ENCODE measurements around the gene RHOBTB3. TPM values are rescaled to one million over a fixed set of nuclear protein-coding genes. Genes with fewer than 3 reads are reported as not detected.

Gene RHOBTB3
- total RNA-seq, 1 experiment from 2014 or later, result 6.8 TPM

- Mint-ChIP-seq H3K4me1 (no peaks in the 10 kb centered on the region), H3K27me3 (ENCODE audit: low read depth) (no peaks in the 10 kb centered on the region), H3K4me3 (no peak overlapping the region), H3K36me3 (ENCODE audit: insufficient read depth in 1 of 3, low read depth in 3 of 3) (no peaks in the 10 kb centered on the region), H3K27ac (no peak overlapping the region), H3K9me3 (no peaks in the 10 kb centered on the region)
- no peaks in the 10 kb centered on the region for H3K4me1 ChIP-seq (ENCODE audit: insufficient read depth, low read length)
- WGBS (ENCODE audit: extremely low coverage, insufficient read length, low lambda C conversion rate), result no CpG with 5 or more reads among the region's 2 CpGs
- H3K79me2 ChIP-seq (ENCODE audit: insufficient read depth, low read length), result no peaks in the 10 kb centered on the region
- TF ChIP-seq, protein P1, sequence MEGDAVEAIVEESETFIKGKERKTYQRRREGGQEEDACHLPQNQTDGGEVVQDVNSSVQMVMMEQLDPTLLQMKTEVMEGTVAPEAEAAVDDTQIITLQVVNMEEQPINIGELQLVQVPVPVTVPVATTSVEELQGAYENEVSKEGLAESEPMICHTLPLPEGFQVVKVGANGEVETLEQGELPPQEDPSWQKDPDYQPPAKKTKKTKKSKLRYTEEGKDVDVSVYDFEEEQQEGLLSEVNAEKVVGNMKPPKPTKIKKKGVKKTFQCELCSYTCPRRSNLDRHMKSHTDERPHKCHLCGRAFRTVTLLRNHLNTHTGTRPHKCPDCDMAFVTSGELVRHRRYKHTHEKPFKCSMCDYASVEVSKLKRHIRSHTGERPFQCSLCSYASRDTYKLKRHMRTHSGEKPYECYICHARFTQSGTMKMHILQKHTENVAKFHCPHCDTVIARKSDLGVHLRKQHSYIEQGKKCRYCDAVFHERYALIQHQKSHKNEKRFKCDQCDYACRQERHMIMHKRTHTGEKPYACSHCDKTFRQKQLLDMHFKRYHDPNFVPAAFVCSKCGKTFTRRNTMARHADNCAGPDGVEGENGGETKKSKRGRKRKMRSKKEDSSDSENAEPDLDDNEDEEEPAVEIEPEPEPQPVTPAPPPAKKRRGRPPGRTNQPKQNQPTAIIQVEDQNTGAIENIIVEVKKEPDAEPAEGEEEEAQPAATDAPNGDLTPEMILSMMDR (conservative IDR thresholded peaks at IDR 0.05), result no peak
- no peak overlapping the region for H2BK15ac ChIP-seq (ENCODE audit: low read depth, low read length)
- H4K5ac ChIP-seq (ENCODE audit: insufficient read length, low read depth, low read length), result no peak overlapping the region
- H3K18ac ChIP-seq (ENCODE audit: insufficient read length, low read depth, low read length), result no peak overlapping the region
- no peak for DNase-seq
- no peak overlapping the region for H3K4me2 ChIP-seq (ENCODE audit: insufficient read depth, insufficient read length, low read length)
- no peak overlapping the region for H3K56ac ChIP-seq (ENCODE audit: insufficient read length, low read depth, low read length)
- no peak overlapping the region for H2BK120ac ChIP-seq (ENCODE audit: low read depth, low read length, poor library complexity, severe bottlenecking)
- H3K27me3 ChIP-seq (ENCODE audit: insufficient read depth, low read length), result no peaks in the 10 kb centered on the region
- H3K9ac ChIP-seq (ENCODE audit: extremely low read depth, insufficient read length, low read length), result no peak overlapping the region
- no peak overlapping the region for H3K27ac ChIP-seq (ENCODE audit: insufficient read length, low read depth, low read length)
- no peak overlapping the region for H3K23ac ChIP-seq (ENCODE audit: insufficient read length, low read depth, low read length)
- no peak overlapping the region for H2BK12ac ChIP-seq (ENCODE audit: insufficient read length, low read depth, low read length)
- H4K20me1 ChIP-seq (ENCODE audit: control insufficient read depth, insufficient read depth, insufficient read length), result no peaks in the 10 kb centered on the region
- no peaks in the 10 kb centered on the region for H3K79me1 ChIP-seq (ENCODE audit: insufficient read depth, low read depth, low read length, poor library complexity, severe bottlenecking)
- no peaks in the 10 kb centered on the region for H3K23me2 ChIP-seq (ENCODE audit: insufficient read length, low read depth, low read length, poor library complexity, severe bottlenecking)
- no peak overlapping the region for H2AFZ ChIP-seq (ENCODE audit: low read length)
- no peaks in the 10 kb centered on the region for H3K9me3 ChIP-seq (ENCODE audit: control insufficient read depth, low read depth, low read length)
- no peak overlapping the region for H3K4ac ChIP-seq (ENCODE audit: low read depth, low read length)
- no peak overlapping the region for H3K14ac ChIP-seq (ENCODE audit: insufficient read depth, low read length)
- H2BK5ac ChIP-seq (ENCODE audit: insufficient read length, low read length), result no peak overlapping the region
- H2AK5ac ChIP-seq (ENCODE audit: insufficient read length, low read length), result no peak overlapping the region
- no peak overlapping the region for H4K91ac ChIP-seq (ENCODE audit: insufficient read length, low read depth, low read length)
- no peak overlapping the region for H3T11ph ChIP-seq (ENCODE audit: low read length)
- no peak overlapping the region for H2BK20ac ChIP-seq (ENCODE audit: low read depth, low read length, poor library complexity, severe bottlenecking)
- H4K8ac ChIP-seq (replicated peaks; ENCODE audit: insufficient read length, low read depth, low read length), result no peak overlapping the region
Measured at GRCh38 chr5:95801532-95801931, 70.4 kb downstream of the RHOBTB3 start.
